SK-N-MC (cell line): ENCODE results near the gene TRIM25.

Experiments used
- EZH2 ChIP-seq: fragments of 200-600 bp; sonication (generic); IDR thresholded peaks from one replicate; pipeline ENCODE4 v1.6.1; 2017; ENCODE audit warnings: antibody characterized with exemption
- FOXP2 ChIP-seq: optimal IDR thresholded peaks from 2 replicates; pipeline ENCODE3; 2011; ENCODE audit warnings: mild to moderate bottlenecking, moderate library complexity; ENCODE audit not compliant: insufficient read depth; ENCODE audit errors: extremely low read length, control extremely low read depth
- POLR2AphosphoS5 ChIP-seq: IDR thresholded peaks from 2 replicates; pipeline ENCODE4 v1.6.1; 2012; ENCODE audit warnings: mild to moderate bottlenecking, low read depth, low read length, borderline replicate concordance

DNA sequence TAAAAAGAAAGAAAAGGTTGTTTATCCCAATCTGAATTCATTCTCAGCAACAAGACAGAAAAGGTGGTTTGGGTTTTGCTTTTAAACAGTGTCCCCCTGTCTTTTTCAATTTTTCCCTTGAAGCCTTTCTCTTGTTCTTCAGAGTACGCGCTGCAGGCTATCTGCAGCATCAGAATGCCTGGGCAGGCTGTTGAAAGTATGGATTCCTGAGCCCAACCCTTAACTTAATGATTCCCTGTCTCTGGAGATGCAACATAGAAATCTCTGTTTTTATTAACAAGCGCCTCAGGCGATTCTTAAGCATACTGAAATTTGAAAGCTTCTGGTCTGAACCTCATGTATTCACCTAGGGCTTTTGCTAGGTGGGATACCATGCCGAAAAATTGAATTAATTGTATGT, 47.8 kb downstream of the TRIM25 start:
- TF ChIP-seq EZH2 (no peak), FOXP2 (no peak), POLR2AphosphoS5 (no peak)
